Keratinocyte (primary cell): ENCODE measurements around the gene SLC12A3. TPM values are rescaled to one million over a fixed set of nuclear protein-coding genes. Genes with fewer than 3 reads are reported as not detected.
"Not testable (repeated sequence)": the region's sequence is repeated elsewhere in the genome, so short reads cannot be mapped to it uniquely, and the experiment has no call there.

Experiments
- DNase-seq: peaks from one replicate; pipeline ENCODE4 v3.0.0-alpha.2; 2011; ENCODE audit warnings: low read depth, missing footprints, low spot score
- FAIRE-seq: peaks from 2 replicates; lab custom pipeline; 2011; peaks lifted over from hg19 to GRCh38; lab: Jason Lieb, UNC
- H2AFZ ChIP-seq: 2 replicates; pipeline ENCODE4 v1.6.0; 2012; ENCODE audit warnings: low read length, control low read depth, inconsistent platforms; ENCODE audit not compliant: control insufficient read depth
- H3K27ac ChIP-seq: 2 replicates; pipeline ENCODE4 v1.5.1; 2011; ENCODE audit warnings: low read length; ENCODE audit not compliant: control insufficient read depth, insufficient read depth
- H3K27me3 ChIP-seq: 3 replicates; pipeline ENCODE4 v1.6.0; 2011; ENCODE audit warnings: low read length; ENCODE audit not compliant: control insufficient read depth, insufficient read depth; ENCODE audit errors: extremely low read depth
- H3K36me3 ChIP-seq, 2 experiments: 2 replicates in 1 of 2; 3 replicates in 1 of 2; pipeline ENCODE4 v1.5.1; 2011; ENCODE audit warnings: low read length in 2 of 2, mild to moderate bottlenecking in 1 of 2; ENCODE audit not compliant: control insufficient read depth in 2 of 2, insufficient read depth in 2 of 2; ENCODE audit errors: extremely low read depth in 1 of 2
- H3K4me1 ChIP-seq: 3 replicates; pipeline ENCODE4 v1.5.1; 2011; ENCODE audit warnings: low read length; ENCODE audit not compliant: control insufficient read depth, insufficient read depth; ENCODE audit errors: extremely low read depth
- H3K4me2 ChIP-seq: 3 replicates; pipeline ENCODE4 v1.6.0; 2011; ENCODE audit warnings: low read depth, low read length; ENCODE audit not compliant: control insufficient read depth, insufficient read depth; ENCODE audit errors: extremely low read depth
- H3K4me3 ChIP-seq, 3 experiments: fragments of 200-600 bp in 1 of 3; sonication (generic) in 1 of 3; 2 replicates in 2 of 3; 3 replicates in 1 of 3; pipeline ENCODE4 v1.5.1; 2011 to 2016; ENCODE audit warnings: low read length in 3 of 3, mild to moderate bottlenecking in 3 of 3, control low read depth in 2 of 3, inconsistent platforms in 1 of 3, low read depth in 1 of 3, mixed read lengths in 1 of 3, mixed run types in 1 of 3, moderate library complexity in 1 of 3; ENCODE audit not compliant: control insufficient read depth in 2 of 3, insufficient read depth in 2 of 3; ENCODE audit errors: extremely low read depth in 1 of 3
- H3K79me2 ChIP-seq: 2 replicates; pipeline ENCODE4 v1.6.0; 2012; ENCODE audit warnings: low read length; ENCODE audit not compliant: control insufficient read depth, insufficient read depth
- H3K9ac ChIP-seq: 3 replicates; pipeline ENCODE4 v1.6.0; 2011; ENCODE audit warnings: low read length; ENCODE audit not compliant: control insufficient read depth, insufficient read depth; ENCODE audit errors: extremely low read depth
- H3K9me1 ChIP-seq: 3 replicates; pipeline ENCODE4 v1.6.0; 2011; ENCODE audit warnings: low read length; ENCODE audit not compliant: control insufficient read depth, insufficient read depth; ENCODE audit errors: extremely low read depth
- H3K9me3 ChIP-seq: 2 replicates; pipeline ENCODE4 v1.5.1; 2012; ENCODE audit warnings: low read depth, low read length; ENCODE audit not compliant: control insufficient read depth
- H4K20me1 ChIP-seq: 3 replicates; pipeline ENCODE4 v1.6.0; 2011; ENCODE audit warnings: low read length; ENCODE audit not compliant: control insufficient read depth, insufficient read depth; ENCODE audit errors: extremely low read depth
- EZH2 ChIP-seq: IDR thresholded peaks from one replicate; pipeline ENCODE4 v1.6.1; 2012; ENCODE audit warnings: inconsistent platforms, mild to moderate bottlenecking, low read length, moderate library complexity
- dilution Hi-C: fragments of 300-500 bp; cut with MboI; formaldehyde crosslinking; loops from one replicate; pipeline ENCODE4 v1.7.0; 2020; ENCODE audit warnings: low sequenced_read_pairs; ENCODE audit not compliant: extremely low pct_ligation_motif_present
- polyA plus RNA-seq, 5 experiments: library from polyadenylated mRNA; depleted of rRNA in 3 of 5; stranded (reverse) in 3 of 5; stranded (forward) in 1 of 5; unstranded in 1 of 5; fragments of >200 nt; gene quantifications; 1 replicate in 1 of 5; 2 replicates in 3 of 5; 3 replicates in 1 of 5; pipeline versions ENCODE4 v1.2.1 to v1.2.3, GENCODE V29; 2011 to 2012; ENCODE audit warnings: missing spikeins in 2 of 5, low read depth in 1 of 5, low replicate concordance in 1 of 5
- TF ChIP-seq, protein P1 (sequence below), 3 experiments: IDR thresholded peaks in 1 of 3; conservative IDR thresholded peaks in 1 of 3; optimal IDR thresholded peaks in 1 of 3; 2 replicates in 2 of 3; 3 replicates in 1 of 3; pipeline versions ENCODE3 to v1.5.1; 2011; ENCODE audit warnings: low read length in 3 of 3, mild to moderate bottlenecking in 3 of 3, moderate library complexity in 2 of 3, control low read depth in 1 of 3, inconsistent platforms in 1 of 3; ENCODE audit not compliant: insufficient read depth in 2 of 3; ENCODE audit errors: extremely low read depth in 1 of 3

SLC12A3 gene
- polyA plus RNA-seq, 1 donor (not counting 4 experiments of a cell fraction or from before 2014, with no cell fraction given) = not detected

DNA sequence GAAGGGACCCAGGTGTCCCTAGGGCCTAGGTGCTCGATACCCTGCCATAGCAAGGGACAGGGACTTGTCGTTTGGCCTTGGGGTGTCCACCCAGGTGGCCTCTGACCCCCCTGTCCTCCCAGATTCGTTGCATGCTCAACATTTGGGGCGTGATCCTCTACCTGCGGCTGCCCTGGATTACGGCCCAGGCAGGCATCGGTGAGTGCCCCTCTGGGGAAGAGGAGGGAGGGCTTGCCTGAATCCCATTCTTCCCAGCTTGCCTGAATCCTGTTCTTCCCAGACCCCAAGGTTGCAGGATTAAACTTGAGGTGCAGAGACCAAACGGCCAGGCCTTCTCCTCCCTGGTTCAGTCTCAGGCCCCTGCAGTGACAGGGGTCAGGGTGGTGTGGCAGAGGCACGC lies 3.2 kb downstream of the SLC12A3 start:
- TF ChIP-seq, protein P1, sequence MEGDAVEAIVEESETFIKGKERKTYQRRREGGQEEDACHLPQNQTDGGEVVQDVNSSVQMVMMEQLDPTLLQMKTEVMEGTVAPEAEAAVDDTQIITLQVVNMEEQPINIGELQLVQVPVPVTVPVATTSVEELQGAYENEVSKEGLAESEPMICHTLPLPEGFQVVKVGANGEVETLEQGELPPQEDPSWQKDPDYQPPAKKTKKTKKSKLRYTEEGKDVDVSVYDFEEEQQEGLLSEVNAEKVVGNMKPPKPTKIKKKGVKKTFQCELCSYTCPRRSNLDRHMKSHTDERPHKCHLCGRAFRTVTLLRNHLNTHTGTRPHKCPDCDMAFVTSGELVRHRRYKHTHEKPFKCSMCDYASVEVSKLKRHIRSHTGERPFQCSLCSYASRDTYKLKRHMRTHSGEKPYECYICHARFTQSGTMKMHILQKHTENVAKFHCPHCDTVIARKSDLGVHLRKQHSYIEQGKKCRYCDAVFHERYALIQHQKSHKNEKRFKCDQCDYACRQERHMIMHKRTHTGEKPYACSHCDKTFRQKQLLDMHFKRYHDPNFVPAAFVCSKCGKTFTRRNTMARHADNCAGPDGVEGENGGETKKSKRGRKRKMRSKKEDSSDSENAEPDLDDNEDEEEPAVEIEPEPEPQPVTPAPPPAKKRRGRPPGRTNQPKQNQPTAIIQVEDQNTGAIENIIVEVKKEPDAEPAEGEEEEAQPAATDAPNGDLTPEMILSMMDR (optimal IDR thresholded peaks at IDR 0.05 in 1 of 3, IDR thresholded peaks at IDR 0.05 in 1 of 3, conservative IDR thresholded peaks at IDR 0.05 in 1 of 3; ENCODE audit: extremely low read depth in 1 of 3, insufficient read depth in 2 of 3, low read length in 3 of 3) = no peak
- TF ChIP-seq EZH2 = no peak
- FAIRE-seq = no peak
- H3K4me1 ChIP-seq = no peaks in the 10 kb centered on the region
- no peak overlapping the region for H3K9ac ChIP-seq
- no peak overlapping the region for H3K27ac ChIP-seq
- H2AFZ ChIP-seq = no peak overlapping the region
- DNase-seq = no peak
- no peak overlapping the region for H3K4me3 ChIP-seq
- dilution Hi-C loops = loop anchor here (25.0 kb wide), 1 partner anchor 106 kb away; no protein-coding TSS in a partner anchor
- no peak overlapping the region for H3K4me2 ChIP-seq
- no peaks in the 10 kb centered on the region for H3K27me3 ChIP-seq
- H4K20me1 ChIP-seq = no peaks in the 10 kb centered on the region
- no peaks in the 10 kb centered on the region for H3K9me3 ChIP-seq
- H3K79me2 ChIP-seq = no peaks in the 10 kb centered on the region
- no peaks in the 10 kb centered on the region for H3K9me1 ChIP-seq
- no peaks in the 10 kb centered on the region for H3K36me3 ChIP-seq

DNA sequence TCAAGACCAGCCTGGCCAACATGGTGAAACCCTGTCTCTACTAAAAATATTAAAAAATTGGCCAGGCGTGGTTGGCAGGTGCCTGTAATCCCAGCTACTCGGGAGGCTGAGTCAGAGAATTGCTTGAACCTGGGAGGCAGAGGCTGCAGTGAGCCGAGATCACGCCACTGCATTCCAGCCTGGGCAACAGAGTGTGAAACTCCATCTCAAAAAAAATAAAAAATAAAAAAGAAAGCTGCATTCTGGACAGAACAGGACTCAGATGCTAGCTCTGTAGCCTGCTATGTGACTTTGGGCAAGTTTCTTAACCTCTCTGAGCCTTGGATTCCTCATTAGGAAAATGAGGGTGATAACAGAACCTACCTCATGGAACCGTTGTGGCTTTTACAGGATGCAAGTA lies 3.8 kb downstream of the SLC12A3 start:
- H2AFZ ChIP-seq, H3K4me2 ChIP-seq, H3K9ac ChIP-seq, H3K27me3 ChIP-seq, H3K4me1 ChIP-seq, H3K9me3 ChIP-seq, H3K27ac ChIP-seq, H3K9me1 ChIP-seq, H3K4me3 ChIP-seq, FAIRE-seq, DNase-seq, H3K79me2 ChIP-seq, H4K20me1 ChIP-seq, H3K36me3 ChIP-seq: not testable (repeated sequence)
- dilution Hi-C loops = loop anchor here (25.0 kb wide), 1 partner anchor 106 kb away; no protein-coding TSS in a partner anchor
